Transverse colon (tissue), 4 donors: ENCODE results near the gene FOXP1. TPM values are rescaled to one million over a fixed set of nuclear protein-coding genes. Genes with fewer than 3 reads are reported as not detected.

Source experiments
- DNase-seq: peaks from one replicate; pipeline ENCODE4 v3.0.0-alpha.2; 2019
- H3K27ac ChIP-seq, 4 donors: fragments of 200-600 bp; sonication (generic); 2 replicates each; pipeline ENCODE4 v1.5.1; 2016 to 2018; ENCODE audit warnings: inconsistent platforms in 4 of 4
- H3K27me3 ChIP-seq: fragments of 200-600 bp; sonication (generic); 2 replicates; pipeline ENCODE4 v1.5.1; 2017; ENCODE audit warnings: inconsistent platforms
- H3K36me3 ChIP-seq, 4 donors: fragments of 200-600 bp; sonication (generic); 2 replicates each; pipeline ENCODE4 v1.5.1; 2017 to 2019; ENCODE audit warnings: inconsistent platforms in 4 of 4
- H3K4me1 ChIP-seq, 4 donors: fragments of 200-600 bp; sonication (generic); 2 replicates each; pipeline ENCODE4 v1.5.1; 2017 to 2020; ENCODE audit warnings: inconsistent platforms in 4 of 4
- H3K4me3 ChIP-seq, 4 donors: fragments of 200-600 bp; sonication (generic); 1 replicate in 1 of 4; 2 replicates in 3 of 4; pipeline versions ENCODE4 v1.5.1 to v1.6.1; 2017 to 2019; ENCODE audit warnings: inconsistent platforms in 4 of 4
- H3K9me3 ChIP-seq, 2 donors: fragments of 200-600 bp; sonication (generic); 2 replicates each; pipeline ENCODE4 v1.5.1; 2017 to 2019; ENCODE audit warnings: inconsistent platforms in 2 of 2
- CTCF ChIP-seq, 5 experiments: fragments of 200-600 bp in 3 of 5; fragments of 450-650 bp in 2 of 5; sonication (generic) in 3 of 5; IDR thresholded peaks; 1 replicate in 2 of 5; 2 replicates in 3 of 5; pipeline ENCODE4 v1.5.1; 2016 to 2017; ENCODE audit warnings: antibody characterized with exemption in 5 of 5, inconsistent platforms in 3 of 5, mild to moderate bottlenecking in 2 of 5, moderate library complexity in 1 of 5
- EP300 ChIP-seq: sonication (generic); formaldehyde crosslinking; IDR thresholded peaks from one replicate; pipeline ENCODE4 v1.6.1; 2017; ENCODE audit warnings: antibody characterized with exemption, low read depth
- POLR2A ChIP-seq: fragments of 450-650 bp; IDR thresholded peaks from one replicate; pipeline ENCODE4 v1.6.1; 2016; ENCODE audit warnings: antibody characterized with exemption, mild to moderate bottlenecking, moderate library complexity
- POLR2AphosphoS5 ChIP-seq, 3 donors: sonication (generic); formaldehyde crosslinking; IDR thresholded peaks; one replicate each; pipeline ENCODE4 v1.6.1; 2016; ENCODE audit warnings: antibody characterized with exemption in 3 of 3
- WGBS, 2 donors: methylation state at CpG; one replicate each; pipeline ENCODE4 v1.1.5; 2018; ENCODE audit warnings: low coverage in 1 of 2; 5-methylcytosine and 5-hydroxymethylcytosine counted together
- in situ Hi-C, 4 donors: fragments of 200-750 bp; cut with MboI; loops; one replicate each; pipeline versions ENCODE4 v1.15.0 to v1.15.1; 2017; ENCODE audit warnings: low sequenced_read_pairs in 3 of 4, low pct_ligation_motif_present in 1 of 4, low pct_unique_long_range_greater_than_20kb in 1 of 4
- intact Hi-C: fragments of 100-400 bp; cut with DNase I; formaldehyde crosslinking; loops from one replicate; pipeline ENCODE4 v1.15.1; 2023; ENCODE audit warnings: low total_unique reads
- total RNA-seq, 4 donors: library from RNA; depleted of rRNA; stranded (reverse); fragments of >200 nt; gene quantifications; one replicate each; pipeline ENCODE4 v1.1.0, GENCODE V29; 2016

The FOXP1 gene
- total RNA-seq, 4 donors from 2014 or later: 102 to 260 (median 150) TPM

- Histone ChIP-seq H3K36me3 (no peaks in the 10 kb centered on the region), H3K27me3 (no peaks in the 10 kb centered on the region), H3K9me3 (no peaks in the 10 kb centered on the region), H3K4me1 (peaks cover 0 to 29% (median 23%) of the 10 kb centered on the region in 4 donors), H3K27ac (peak overlapping the region; percentile 69 to 84 (median 74)), H3K4me3 (no peak overlapping the region)
- intact Hi-C loops (no loop called here), in situ Hi-C loops (no loop called here)
- 44 to 49% methylated on average over 3 to 8 of the region's 8 CpGs for WGBS, 2 donors
- peak in 2 of 3 donors; percentile 39 to 51 for TF ChIP-seq POLR2AphosphoS5 (IDR thresholded peaks at IDR 0.05)
- no peak for TF ChIP-seq CTCF (IDR thresholded peaks at IDR 0.05)
- no peak for TF ChIP-seq EP300
- TF ChIP-seq POLR2A: no peak
- DNase-seq: peak; percentile 75
These were observed 430.6 kb downstream of the FOXP1 start for GRCh38 chr3:71152892-71153265.

- in situ Hi-C loops (no loop called here), intact Hi-C loops (no loop called here)
- TF ChIP-seq EP300 (no peak), CTCF (IDR thresholded peaks at IDR 0.05) (no peak), POLR2A (no peak), POLR2AphosphoS5 (IDR thresholded peaks at IDR 0.05) (no peak)
- Histone ChIP-seq H3K27ac (peak overlapping the region; percentile 69 to 84 (median 74)), H3K9me3 (no peaks in the 10 kb centered on the region), H3K4me3 (no peak overlapping the region), H3K36me3 (no peaks in the 10 kb centered on the region), H3K4me1 (peaks cover 0 to 29% (median 23%) of the 10 kb centered on the region in 4 donors), H3K27me3 (no peaks in the 10 kb centered on the region)
- WGBS, 2 donors: 80% methylated on average over 4 of the region's 4 CpGs; no CpG with 5 or more reads in 1 of the 2 donors
- no peak for DNase-seq
These were observed 431.3 kb downstream of the FOXP1 start for GRCh38 chr3:71152039-71152891.

GRCh38 chr3:71149959-71150954, 433.3 kb downstream of the FOXP1 start:
- intact Hi-C loops (no loop called here), in situ Hi-C loops (no loop called here)
- H3K36me3 ChIP-seq: no peaks in the 10 kb centered on the region
- H3K27me3 ChIP-seq: no peaks in the 10 kb centered on the region
- H3K4me3 ChIP-seq: no peak overlapping the region
- H3K9me3 ChIP-seq: no peaks in the 10 kb centered on the region
- DNase-seq: no peak
- 61 to 80% methylated on average over 14 of the region's 14 CpGs for WGBS, 2 donors
- H3K4me1 ChIP-seq: peaks cover 0 to 28% (median 23%) of the 10 kb centered on the region in 4 donors
- H3K27ac ChIP-seq: no peak overlapping the region
- TF ChIP-seq POLR2A: no peak
- no peak for TF ChIP-seq POLR2AphosphoS5 (IDR thresholded peaks at IDR 0.05)
- no peak for TF ChIP-seq EP300
- TF ChIP-seq CTCF (IDR thresholded peaks at IDR 0.05): no peak
